HG03196 (cell line): Measurements from ENCODE around the gene MRPL24.

Experiments
- ATAC-seq: cut with Tn5 transposase; IDR thresholded peaks from one replicate; pipeline ENCODE4 v1.9.1; 2021; ENCODE audit not compliant: unreplicated experiment

Gene MRPL24

DNA sequence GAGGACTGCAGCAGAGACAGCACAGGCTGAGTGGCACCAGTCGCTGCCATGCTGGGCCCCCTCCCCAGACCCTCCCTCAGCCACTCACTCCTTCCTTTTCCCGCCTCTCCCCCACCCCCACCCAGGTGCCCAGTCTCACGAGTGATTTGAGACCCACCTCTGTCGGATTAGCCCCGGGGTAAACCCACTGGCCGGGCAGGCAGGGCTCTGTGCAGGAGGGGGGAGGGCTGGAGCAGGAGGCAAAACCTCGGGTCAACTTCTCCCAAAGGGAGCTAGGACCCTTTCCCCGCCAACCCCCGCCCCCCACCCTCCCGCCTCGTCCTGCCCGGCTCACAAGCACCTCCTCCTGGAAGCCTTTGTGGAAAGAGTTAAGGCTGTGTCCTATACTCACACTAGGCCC, 3.5 kb upstream of the MRPL24 start:
- ATAC-seq, result no peak

DNA sequence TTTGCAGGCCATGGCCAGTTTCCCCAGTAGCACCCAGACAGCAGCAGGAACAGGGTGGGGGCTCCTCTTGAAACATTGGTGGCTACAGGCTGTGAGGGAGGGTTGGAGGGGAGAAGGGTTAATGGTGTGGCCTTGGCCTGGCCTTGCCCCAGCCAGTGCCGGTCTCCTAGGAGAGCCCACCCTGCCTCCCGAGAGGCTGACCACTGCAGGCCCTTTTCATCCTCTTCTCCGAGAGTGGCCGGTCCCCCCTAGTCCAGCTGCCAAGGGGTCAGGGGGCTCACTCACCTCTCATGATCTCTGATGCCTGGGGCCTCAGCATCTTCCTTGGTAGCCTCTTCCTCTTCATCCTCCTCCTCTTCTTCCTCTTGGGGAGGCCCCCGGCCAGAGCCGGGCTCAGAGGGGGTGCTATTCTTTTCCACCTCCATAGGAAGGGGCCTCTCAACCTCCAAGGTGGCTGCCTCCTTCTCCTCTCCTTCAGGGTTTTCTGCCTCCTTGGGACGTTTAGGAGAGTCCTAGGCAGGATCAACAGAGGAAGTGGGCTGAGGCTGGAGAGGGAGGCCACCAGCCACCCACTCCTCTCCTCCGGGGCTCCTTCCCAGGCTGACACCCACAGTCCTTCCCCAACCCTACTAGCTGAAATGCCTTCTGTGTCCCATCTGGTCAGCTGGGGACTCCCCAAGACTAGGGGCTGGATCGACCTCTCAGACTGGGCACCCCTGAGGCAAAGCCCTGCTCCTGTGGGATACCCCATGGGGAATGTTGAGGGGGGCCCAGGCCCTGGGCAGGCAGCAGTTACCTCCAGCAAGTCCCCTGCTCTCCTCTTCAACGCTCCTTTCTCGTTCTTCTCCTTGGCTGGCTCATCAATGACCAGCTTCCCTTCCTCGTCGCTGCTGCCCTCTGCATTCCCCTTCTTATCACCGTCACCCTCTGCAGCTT, 2.7 kb upstream of the MRPL24 start:
- ATAC-seq, result no peak

DNA sequence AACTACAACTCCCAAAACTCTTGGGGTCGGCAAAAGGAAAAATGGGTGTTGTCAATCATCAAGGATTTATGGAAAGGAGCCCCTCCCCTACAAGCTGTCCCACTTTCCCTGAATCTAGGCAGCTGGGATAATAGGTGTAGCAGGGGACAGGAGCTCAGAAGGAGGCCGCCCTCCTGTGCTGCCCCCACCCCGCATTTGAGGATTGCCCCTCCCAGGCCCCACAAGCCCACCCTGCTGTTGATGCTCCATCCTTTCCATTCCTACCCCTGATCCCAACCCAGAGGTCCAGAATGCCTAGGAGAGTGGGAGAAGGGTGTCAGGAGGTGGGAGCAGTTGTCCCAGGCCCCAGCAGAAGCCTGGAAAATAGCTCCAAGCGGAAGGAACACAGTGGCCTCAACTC, 1.9 kb upstream of the MRPL24 start:
- no peak for ATAC-seq

DNA sequence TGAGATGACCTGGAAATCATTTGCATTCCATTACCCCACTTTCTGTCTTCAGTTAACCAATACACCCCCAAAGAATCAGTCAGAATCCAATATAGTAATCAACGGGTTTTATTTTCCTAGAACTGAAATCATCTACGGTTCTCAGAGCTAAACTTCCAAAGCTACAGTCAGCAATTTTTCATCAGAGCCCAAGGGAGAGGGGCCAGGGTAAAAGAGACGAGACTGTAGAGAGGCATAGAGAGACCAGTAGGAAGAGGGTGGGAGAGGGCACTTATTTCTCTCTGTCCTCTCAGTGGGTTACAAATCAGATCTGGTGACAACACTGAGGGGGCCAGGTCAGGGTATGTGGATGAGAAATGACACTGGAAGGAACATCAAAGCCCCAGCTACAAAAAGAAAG, 1.1 kb upstream of the MRPL24 start:
- no peak for ATAC-seq

DNA sequence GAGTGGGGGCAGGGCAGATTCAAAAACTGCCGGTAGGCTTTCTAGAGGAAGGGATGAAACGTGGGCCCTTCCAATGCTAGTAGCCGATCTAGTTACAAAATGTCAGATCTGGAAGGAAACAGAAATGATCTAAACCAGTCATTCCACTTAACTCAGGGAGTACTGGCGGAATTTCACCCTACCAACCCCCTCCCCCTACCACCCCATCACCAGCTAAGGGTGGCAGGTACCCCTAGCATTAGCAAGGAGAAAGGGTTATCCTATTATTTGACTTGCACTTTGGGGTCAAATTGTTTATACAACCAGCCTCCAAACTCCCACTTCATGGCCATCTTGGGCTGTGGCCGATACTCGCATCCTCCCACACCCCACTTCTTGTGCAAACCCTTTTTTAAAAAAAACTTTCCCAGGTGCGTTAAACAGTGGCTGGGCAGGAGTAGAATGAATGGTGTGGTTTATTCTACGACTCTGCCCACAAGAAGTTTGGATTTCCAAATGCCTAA, 644 bp upstream of the MRPL24 start:
- ATAC-seq, result no peak

DNA sequence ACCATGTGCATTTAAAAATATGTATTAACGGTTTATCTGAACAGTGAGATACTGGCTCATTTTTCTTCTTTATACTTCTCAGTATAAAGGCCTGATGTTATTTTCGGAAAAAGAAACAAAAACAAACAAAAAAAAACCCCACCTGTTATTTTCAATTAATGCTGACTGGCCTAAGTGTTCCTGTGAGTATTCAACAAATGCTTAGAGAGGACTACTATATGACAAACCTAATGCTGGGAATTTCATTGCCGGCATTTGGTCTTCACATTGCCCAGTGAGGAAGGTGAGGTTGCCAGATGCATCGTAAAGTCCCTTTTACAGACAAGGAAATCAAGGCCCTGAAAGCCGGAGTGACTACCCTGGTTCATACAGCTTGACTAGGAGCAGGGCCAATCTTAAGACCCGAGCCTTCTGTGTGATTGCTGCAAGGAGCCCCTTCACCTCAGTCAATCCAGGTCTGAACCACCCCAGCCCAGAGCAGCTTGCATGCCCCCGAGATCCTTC, 599 bp downstream of the MRPL24 start:
- peak; percentile 2 for ATAC-seq

DNA sequence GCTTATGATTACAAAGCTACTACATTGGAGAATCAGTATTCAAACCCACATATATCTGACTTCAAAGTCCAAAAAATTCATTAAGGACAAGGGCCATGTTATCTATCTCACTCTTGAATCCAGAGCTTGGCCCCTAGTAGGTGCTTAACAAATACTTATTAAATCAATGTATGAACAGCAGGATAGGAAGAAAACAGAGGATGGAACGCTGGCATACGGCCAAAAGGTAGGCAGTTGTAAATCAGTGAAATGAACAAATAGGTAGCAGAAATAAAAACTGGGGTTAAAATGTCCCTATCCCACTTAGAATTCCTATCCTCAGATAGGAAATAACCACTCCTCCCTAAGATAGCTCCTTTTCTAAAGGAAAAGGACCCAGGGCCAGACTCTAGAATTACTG, 2.0 kb downstream of the MRPL24 start:
- ATAC-seq, result no peak

DNA sequence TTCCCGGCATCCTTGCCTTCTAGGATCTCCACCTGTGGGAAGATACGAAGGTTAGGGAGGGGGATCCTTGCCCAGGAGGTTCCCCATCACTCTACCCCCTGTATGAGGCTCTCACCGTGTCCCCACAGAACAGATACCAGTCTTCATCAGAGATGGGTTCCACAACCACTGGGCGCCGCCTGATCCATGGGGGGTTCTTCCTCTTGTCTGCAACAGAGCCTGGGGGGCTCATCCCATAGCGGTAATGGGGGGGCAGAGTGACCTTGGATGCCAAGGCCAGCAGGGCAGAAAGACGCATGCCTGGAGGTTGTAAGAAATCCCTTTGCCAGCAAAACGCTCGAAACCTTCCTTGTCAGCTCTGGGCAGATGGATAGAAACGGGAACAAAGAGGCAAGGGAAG, 2.5 kb downstream of the MRPL24 start:
- no peak for ATAC-seq

DNA sequence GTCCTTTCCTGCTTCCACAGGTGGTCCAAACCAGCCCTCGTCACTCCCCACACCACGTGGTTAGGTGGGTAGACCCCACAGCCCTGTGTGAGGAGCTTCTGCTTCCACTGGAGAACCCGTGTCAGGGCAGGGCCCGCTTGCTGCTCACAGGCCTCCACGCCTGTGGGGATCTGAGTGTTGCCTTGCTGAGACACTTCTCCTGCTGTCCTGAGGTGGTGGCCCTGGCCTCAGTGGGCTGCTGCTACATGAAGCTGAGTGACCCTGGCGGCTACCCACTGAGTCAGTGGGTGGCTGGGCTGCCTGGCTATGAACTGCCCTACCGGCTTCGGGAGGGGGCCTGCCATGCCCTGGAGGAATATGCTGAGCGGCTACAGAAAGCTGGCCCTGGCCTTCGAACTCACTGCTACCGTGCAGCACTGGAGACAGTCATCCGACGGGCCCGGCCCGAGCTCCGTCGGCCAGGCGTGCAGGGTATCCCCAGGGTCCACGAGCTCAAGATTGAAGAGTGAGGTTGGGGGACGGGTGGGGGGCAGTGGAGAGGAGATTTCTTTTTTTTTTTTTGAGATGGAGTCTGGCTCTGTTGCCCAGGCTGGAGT, 6.8 kb downstream of the MRPL24 start:
- no peak for ATAC-seq

DNA sequence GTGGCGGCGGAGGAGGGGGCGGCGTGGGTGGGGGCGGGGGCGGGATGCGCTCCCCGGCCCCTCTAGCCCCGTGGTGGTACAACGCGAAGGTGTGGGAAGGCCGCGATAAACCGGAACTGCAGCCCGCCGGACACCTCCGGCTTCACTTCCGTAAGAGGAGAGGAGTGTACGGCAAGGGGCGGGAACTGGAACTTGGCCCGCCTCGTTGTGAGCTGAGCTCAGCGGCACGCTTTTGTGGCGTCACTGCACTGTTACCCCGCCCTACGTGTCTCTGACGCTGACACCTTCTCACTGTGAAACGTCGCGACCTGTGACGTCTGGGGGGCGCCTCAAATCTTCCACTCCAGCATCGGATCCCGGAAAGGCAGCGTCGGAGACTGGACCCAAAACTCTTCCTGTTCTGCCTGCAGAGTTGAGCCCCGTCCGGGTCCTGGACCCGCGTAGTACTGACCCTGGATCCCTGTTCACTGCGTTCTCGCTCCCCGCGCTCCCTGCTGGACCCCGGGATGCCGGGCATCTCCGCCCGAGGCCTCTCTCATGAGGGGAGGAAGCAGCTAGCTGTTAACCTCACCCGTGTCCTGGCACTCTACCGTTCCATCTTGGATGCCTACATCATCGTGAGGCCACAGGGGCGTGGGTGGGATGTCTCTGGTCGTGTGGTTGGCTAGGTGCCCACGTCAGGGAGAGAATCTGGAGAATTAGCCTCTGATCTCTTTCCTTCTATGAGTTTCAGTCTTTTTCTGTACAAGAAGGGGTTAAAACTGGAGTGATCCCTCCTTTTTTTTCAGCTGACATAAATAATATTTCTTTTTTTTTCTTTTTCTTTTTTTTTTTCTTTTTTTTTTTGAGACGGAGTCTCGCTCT, 12.1 kb downstream of the MRPL24 start, which contains the start of gene ISG20L2:
Gene ISG20L2 (minus strand): TSS at position 168 of the 864 bp plus-strand sequence. CDS start 1,114 bp downstream, outside the sequence.
- peak; percentile 81 for ATAC-seq

DNA sequence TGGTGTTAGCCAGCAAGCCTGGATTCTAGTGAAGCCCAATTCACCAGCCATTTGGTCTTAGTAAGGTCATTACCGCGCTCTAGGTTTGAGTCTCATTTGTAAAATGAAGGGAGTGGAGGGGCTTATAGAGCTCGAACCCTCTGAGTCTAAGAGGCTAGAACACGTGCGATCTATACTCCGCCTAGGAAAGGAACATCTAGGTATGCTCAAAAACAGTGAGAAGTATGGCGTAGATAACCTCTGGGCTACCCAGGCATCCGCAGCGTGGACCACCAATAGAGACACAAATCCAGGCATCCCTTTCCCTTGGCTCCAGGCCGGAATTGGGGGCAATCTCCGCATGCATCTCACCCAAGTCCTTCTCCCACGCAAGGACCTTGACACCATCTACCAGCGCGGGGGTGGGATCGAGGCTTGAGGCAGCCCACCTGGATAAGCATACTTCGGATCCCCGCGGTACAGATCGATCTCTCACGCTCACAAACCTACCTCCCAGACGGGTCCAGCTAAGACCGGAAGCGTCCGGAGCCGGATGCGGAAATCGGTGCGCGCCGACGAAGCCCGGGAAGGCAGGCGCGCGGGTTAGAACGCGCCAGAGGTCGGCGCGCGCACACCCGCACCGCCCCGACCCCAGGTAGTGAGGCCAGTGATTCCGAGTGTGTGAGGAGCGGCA, 12.8 kb downstream of the MRPL24 start, which contains the start of gene METTL25B:
Gene METTL25B (plus strand): TSS at position 544 of the 673 bp plus-strand sequence. CDS start 636 bp downstream, outside the sequence.
- peak; percentile 52 for ATAC-seq

DNA sequence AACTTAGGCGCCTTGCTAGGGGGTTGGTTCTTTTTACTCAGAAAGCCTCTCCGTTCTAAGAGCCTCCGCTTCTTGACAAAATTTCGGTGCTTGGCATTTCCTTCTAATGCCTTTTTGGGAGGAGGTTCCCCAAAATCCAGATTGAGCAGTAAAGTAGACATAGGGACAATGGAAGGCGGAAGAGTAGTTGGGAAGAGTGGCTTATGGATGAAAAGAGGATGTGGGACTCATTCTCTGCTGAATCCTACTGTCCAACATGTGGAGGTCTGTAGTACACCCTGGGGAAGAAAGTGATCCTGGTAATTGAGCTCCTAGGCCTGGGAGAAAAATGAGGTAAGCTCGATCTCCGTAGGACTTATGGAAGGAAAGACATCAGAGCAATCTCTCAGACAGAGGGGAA, 13.4 kb downstream of the MRPL24 start:
- no peak for ATAC-seq

DNA sequence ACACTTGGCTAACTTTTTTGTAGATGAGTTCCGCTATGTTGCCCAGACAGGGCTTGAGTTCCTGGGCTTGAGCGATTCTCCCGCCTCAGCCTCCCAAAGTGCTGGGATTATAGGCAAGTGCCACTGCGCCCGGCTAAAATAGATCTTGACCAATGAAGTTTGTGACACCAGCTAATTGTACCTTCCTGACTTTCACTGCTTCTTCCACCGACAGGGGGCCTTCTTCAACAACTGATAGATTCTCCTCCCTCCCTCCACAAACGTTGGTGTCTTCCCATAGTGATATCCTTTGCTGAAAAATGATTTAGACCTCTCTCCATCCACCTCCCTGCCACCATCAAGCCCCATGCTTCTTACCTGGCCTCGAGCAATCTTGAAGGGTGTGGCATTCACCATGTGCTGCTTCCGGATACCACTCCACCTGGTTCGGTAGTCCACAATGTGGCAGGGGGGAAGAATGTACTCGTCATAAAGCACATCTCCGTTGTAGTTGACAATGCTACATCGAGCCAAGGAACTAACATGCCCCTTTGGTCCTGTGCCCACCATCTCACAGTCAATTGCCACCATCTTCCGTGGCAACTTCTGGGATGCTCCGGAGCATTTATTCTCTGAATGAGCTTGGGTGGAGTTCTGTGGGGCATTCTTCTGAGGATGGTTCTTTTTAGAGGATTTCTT, 14.2 kb downstream of the MRPL24 start:
- ATAC-seq, result no peak

DNA sequence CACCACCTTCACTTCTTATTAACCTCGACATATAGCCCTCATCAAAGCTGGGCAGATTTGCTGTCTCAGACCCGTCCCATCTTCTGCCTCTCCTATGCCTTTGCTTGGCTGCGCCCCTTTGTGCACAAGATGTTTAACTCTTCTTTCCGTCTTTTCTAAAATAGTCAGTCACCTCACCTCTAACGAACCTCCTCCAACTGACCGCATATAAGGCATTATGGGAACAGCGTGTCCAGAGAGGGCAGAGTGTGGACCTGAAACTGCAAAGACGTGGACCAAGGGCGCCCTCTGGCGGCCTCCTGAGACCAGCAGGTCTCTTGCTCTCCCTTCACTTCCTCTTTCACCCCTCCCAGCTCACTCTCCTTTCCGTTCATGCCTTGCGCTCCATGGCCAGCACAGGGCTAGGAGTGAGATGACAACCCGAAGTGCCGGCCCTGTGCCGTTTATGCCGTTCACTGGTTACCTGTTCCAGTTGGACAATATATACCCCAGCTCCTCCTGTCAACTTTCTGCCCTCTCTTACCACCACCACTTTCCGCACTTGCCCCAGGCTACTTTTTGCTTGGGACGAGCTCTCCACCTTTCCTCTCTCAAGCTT, 15.1 kb downstream of the MRPL24 start:
- ATAC-seq, result peak; percentile 47

DNA sequence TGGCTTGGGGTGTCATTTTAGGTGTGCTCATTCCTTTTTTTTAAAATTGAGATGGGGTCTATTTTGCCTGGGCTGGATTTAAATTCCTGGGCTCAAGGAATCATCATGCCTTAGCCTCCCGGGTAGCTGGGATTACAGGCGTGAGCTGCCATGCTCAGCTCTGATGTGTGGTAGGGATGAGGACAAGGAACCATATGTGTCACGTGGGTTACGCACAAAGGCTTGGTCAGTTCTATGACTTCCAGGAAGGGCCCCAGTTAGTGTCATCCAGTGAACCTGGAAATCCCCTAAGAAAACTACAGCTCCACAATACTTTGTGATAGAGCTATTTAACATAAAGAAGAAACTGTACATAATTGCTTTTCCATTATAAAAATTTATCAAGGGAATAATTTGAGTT, 19.4 kb downstream of the MRPL24 start:
- ATAC-seq, result no peak

DNA sequence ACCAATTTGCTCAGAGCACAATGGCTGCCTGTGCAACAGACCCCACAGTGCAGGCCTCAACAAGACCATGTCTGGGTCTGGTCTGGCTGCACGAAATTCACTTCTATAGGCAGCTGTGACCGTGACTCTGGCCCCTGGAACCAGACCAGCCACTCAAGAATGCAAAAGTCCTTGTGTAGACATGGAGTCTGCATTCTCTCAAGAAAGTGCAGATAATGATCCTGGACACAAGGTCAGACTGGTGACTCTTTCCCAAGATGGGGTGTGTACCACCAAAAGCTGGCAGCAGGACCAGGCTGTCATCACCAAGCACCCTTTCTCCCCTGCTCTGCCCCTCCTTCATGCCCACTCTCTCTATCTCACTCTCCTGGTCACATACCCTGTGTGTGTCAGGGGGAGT, 19.8 kb downstream of the MRPL24 start:
- no peak for ATAC-seq

DNA sequence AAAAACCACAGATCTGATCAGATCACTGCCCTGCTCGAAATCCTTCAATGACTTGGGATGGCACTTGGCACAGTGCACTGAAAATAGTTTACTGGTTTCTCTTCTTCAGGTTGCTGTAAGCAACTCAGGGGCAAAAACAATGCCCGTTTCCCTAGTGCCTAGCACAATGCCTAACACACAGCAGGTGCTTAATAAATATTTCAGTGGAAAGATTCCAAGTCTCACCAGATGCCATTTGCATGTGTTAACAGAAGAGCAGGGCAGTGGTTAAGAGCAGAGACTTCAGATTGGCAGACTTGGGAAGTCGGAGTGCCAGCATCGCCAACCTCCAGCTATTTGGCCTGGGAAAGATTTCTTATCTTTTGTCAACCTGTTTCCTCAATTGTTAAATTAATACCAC, 23.5 kb downstream of the MRPL24 start:
- ATAC-seq, result no peak

DNA sequence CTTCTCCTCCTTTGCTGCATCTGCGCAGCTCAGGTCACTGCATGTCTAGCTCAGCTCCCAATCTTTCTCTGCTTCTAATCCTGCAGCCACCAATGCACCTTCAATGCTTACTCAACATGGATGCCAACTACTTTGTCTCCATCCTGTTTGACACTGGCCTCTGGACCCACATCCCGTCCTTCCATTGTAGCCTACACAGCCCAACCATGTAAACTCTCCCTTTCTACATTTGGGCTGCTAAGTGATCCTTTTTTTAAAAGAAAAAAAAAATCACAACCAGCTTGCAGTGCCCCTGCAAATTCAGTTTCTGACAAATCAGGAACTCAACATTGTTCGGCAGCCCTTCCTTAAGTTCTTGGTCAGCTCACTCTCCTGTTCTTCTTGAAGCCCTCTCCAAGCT, 26.1 kb downstream of the MRPL24 start:
- no peak for ATAC-seq

DNA sequence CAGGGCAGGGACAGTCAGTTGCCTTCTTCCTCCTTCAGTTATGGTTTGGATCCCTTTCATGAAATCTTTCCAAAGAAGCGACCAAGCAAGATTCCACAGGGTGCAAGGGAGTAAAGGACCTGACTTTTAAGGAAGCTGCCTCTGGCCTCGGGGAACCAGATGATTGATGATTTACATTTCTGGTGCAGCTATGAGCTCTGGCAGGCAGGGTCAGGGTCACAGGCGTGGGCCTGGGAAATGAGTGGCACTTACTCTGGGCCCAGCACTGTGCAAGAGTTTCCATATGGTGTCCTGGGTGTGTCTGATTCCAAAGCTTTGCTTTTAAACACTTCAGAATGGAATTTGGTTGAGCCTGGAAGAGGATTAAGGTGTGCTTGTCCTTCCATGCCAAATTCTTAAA, 28.3 kb downstream of the MRPL24 start:
- ATAC-seq, result no peak
